Activated gamma-delta T cell treated with Interleukin-2 at 50 U/mL for 16 hours (primary cell): ENCODE measurements around the gene ZFR2.
A peak's percentile ranks its signal among the peaks of the same experiment; 100 is the strongest.
"Not testable (repeated sequence)": the region's sequence is repeated elsewhere in the genome, so short reads cannot be mapped to it uniquely, and the experiment has no call there.

Experiments used
- DNase-seq: peaks from one replicate; pipeline ENCODE4 v3.0.0-alpha.2; 2020

ZFR2 gene

GRCh38 chr19:3770136-3770999, 98.5 kb downstream of the ZFR2 start:
- DNase-seq, result no peak

- DNase-seq, result no peak
Observed at GRCh38 chr19:3769494-3769893, 99.3 kb downstream of the ZFR2 start.

GRCh38 chr19:3768748-3769099, 100.1 kb downstream of the ZFR2 start:
- no peak for DNase-seq

- no peak for DNase-seq
Observed at GRCh38 chr19:3768015-3768747, 100.7 kb downstream of the ZFR2 start.

- no peak for DNase-seq
Observed at GRCh38 chr19:3767050-3767449, 101.8 kb downstream of the ZFR2 start.

- DNase-seq, result no peak
Observed at GRCh38 chr19:3766520-3766919, 102.3 kb downstream of the ZFR2 start.

- not testable (repeated sequence) for DNase-seq
Observed at GRCh38 chr19:3765757-3766156, 103.1 kb downstream of the ZFR2 start.

- DNase-seq, result no peak
Observed at GRCh38 chr19:3765121-3765520, 103.7 kb downstream of the ZFR2 start.

GRCh38 chr19:3762501-3763459, 106.1 kb downstream of the ZFR2 start, which contains the start of gene MRPL54:
TSS of gene MRPL54 (plus strand) at chr19:3762682. CDS start at chr19:3762701, 19 bp downstream.
- peak; percentile 99 for DNase-seq

- DNase-seq, result no peak
Observed at GRCh38 chr19:3762130-3762473, 106.7 kb downstream of the ZFR2 start.

- DNase-seq, result peak; percentile 95
Observed at GRCh38 chr19:3761382-3762129, 107.3 kb downstream of the ZFR2 start, which contains the start of gene APBA3. TSS of gene APBA3 (minus strand) at chr19:3761692. CDS start at chr19:3760264, 1,428 bp downstream.

- no peak for DNase-seq
Observed at GRCh38 chr19:3760871-3761361, 107.9 kb downstream of the ZFR2 start.

- no peak for DNase-seq
Observed at GRCh38 chr19:3759482-3760254, 109.2 kb downstream of the ZFR2 start.

- not testable (repeated sequence) for DNase-seq
Observed at GRCh38 chr19:3758297-3758696, 110.5 kb downstream of the ZFR2 start.

GRCh38 chr19:3757705-3758104, 111.1 kb downstream of the ZFR2 start:
- DNase-seq, result not testable (repeated sequence)
